Endodermal cell (in vitro differentiated cells): ENCODE measurements around the gene GALNT9. TPM values are rescaled to one million over a fixed set of nuclear protein-coding genes. Genes with fewer than 3 reads are reported as not detected.

ENCODE experiments used
- DNase-seq: peaks from one replicate; pipeline ENCODE4 v3.0.0-alpha.2; 2017
- H3K27ac ChIP-seq: 2 replicates; pipeline ENCODE4 v1.5.1; 2013; ENCODE audit warnings: mild to moderate bottlenecking, low read depth, low read length, moderate library complexity
- H3K27me3 ChIP-seq: 2 replicates; pipeline ENCODE4 v1.6.1; 2013; ENCODE audit warnings: mild to moderate bottlenecking, low read length, moderate library complexity; ENCODE audit not compliant: insufficient read depth, control insufficient read depth, poor library complexity, severe bottlenecking
- H3K36me3 ChIP-seq: 2 replicates; pipeline ENCODE4 v1.7.0; 2013; ENCODE audit warnings: mild to moderate bottlenecking, low read length, moderate library complexity; ENCODE audit not compliant: control insufficient read depth, insufficient read depth
- H3K4me1 ChIP-seq: one replicate; pipeline ENCODE4 v1.7.0; 2013; ENCODE audit warnings: low read length; ENCODE audit not compliant: control insufficient read depth, insufficient read depth
- H3K4me3 ChIP-seq: 2 replicates; pipeline ENCODE4 v1.5.1; 2013; ENCODE audit warnings: mild to moderate bottlenecking, low read length, moderate library complexity
- H3K9ac ChIP-seq: 2 replicates; pipeline ENCODE4 v1.6.1; 2013; ENCODE audit warnings: mild to moderate bottlenecking, low read length, moderate library complexity; ENCODE audit not compliant: poor library complexity, severe bottlenecking; ENCODE audit errors: extremely low read depth
- H3K9me3 ChIP-seq: 2 replicates; pipeline ENCODE4 v1.6.1; 2013; ENCODE audit warnings: mild to moderate bottlenecking, low read length, moderate library complexity; ENCODE audit not compliant: control insufficient read depth
- H3K27ac Mint-ChIP-seq: 2 replicates; pipeline ENCODE4 v1.8.0; 2020; ENCODE audit warnings: mixed read lengths
- H3K27me3 Mint-ChIP-seq: 2 replicates; pipeline ENCODE4 v1.8.0; 2021; ENCODE audit warnings: mild to moderate bottlenecking, mixed read lengths; ENCODE audit not compliant: insufficient read depth
- H3K36me3 Mint-ChIP-seq: 2 replicates; pipeline ENCODE4 v1.8.0; 2020; ENCODE audit warnings: low read depth, mixed read lengths
- H3K4me1 Mint-ChIP-seq: 2 replicates; pipeline ENCODE4 v1.8.0; 2020; ENCODE audit warnings: mixed read lengths
- H3K4me3 Mint-ChIP-seq: 2 replicates; pipeline ENCODE4 v1.8.0; 2020; ENCODE audit warnings: mild to moderate bottlenecking, moderate library complexity, mixed read lengths
- H3K9me3 Mint-ChIP-seq: 2 replicates; pipeline ENCODE4 v1.8.0; 2020; ENCODE audit warnings: mild to moderate bottlenecking, mixed read lengths
- CTCF ChIP-seq: fragments of 200-600 bp; sonication (generic); conservative IDR thresholded peaks from 2 replicates; pipeline ENCODE4 v1.5.0; 2021; ENCODE audit warnings: antibody characterized with exemption, mild to moderate bottlenecking
- WGBS, 2 experiments: methylation state at CpG; one replicate each; pipeline versions ENCODE4 v1.1.5 to v1.1.7; 2013; ENCODE audit warnings: missing lambda C conversion rate in 2 of 2, mixed read lengths in 1 of 2; ENCODE audit not compliant: insufficient coverage in 1 of 2, insufficient read length in 1 of 2; 5-methylcytosine and 5-hydroxymethylcytosine counted together
- total RNA-seq, 2 donors: library from RNA; stranded (reverse); fragmentation: NEBNext Ultra II Directional in 1 of 2; extraction: Animal tissue kit (Norgen Biotek cat#: 25700) in 1 of 2; gene quantifications; 2 replicates in 1 of 2; 3 replicates in 1 of 2; pipeline ENCODE4 v1.2.1, GENCODE V29; 2021

Gene GALNT9
- total RNA-seq, 2 donors from 2014 or later: 0.13 TPM; not detected in 1

DNA sequence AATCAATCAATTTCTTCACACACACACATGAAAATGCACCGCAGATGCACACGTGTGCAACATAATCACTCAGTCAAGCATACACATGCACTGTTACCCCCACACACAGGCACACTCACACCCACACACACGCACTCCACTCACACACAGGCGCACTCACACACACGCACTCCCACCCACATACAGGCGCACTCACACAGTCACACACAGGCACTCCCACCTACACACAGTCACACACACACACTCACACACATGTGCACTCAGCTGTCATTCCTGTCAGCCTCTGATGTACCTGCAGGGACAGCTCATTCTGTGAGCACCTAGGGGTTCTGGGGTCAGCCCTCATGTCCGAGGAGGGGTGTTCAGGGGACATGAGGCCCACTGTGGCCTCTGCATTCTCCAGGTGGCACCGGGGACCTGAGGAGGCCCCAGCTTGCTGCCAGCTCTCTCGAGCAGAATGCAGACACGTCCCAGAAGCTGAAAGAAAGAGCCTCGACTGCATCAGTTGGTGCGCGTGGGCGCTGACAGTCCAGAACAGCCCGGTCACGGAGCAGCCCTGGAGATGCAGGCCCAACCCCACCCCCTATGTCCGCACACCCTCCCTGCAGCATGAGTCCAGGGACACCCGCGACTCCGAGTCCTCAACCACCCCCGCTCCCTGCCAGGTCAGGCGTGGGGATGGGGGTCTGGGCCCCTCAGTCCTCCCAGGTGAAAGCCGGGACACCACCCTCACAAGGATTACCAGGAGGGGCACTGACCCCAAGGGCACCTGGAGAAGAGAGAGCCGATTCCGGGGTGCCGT lies 115.8 kb downstream of the GALNT9 start:
- Histone ChIP-seq H3K4me1 (no peaks in the 10 kb centered on the region), H3K4me3 (no peak overlapping the region), H3K9ac (no peak overlapping the region), H3K27ac (no peak overlapping the region), H3K27me3 (no peaks in the 10 kb centered on the region), H3K36me3 (no peaks in the 10 kb centered on the region), H3K9me3 (peaks cover 9% of the 10 kb centered on the region)
- WGBS, 2 experiments: 84 to 87% methylated on average over 19 to 26 of the region's 26 CpGs
- Mint-ChIP-seq H3K36me3 (no peaks in the 10 kb centered on the region), H3K4me1 (no peaks in the 10 kb centered on the region), H3K9me3 (peaks cover 2% of the 10 kb centered on the region), H3K4me3 (no peak overlapping the region), H3K27ac (no peak overlapping the region), H3K27me3 (peaks cover 44% of the 10 kb centered on the region)
- no peak for DNase-seq
- TF ChIP-seq CTCF: no peak

GRCh38 chr12:132211816-132212215 lies 117.6 kb downstream of the GALNT9 start:
- Histone ChIP-seq H3K4me1 (no peaks in the 10 kb centered on the region), H3K27me3 (no peaks in the 10 kb centered on the region), H3K36me3 (no peaks in the 10 kb centered on the region), H3K9ac (no peak overlapping the region), H3K9me3 (peaks cover 3% of the 10 kb centered on the region), H3K27ac (no peak overlapping the region), H3K4me3 (no peak overlapping the region)
- H3K9me3 Mint-ChIP-seq: peaks cover 2% of the 10 kb centered on the region
- H3K4me3 Mint-ChIP-seq: no peak overlapping the region
- TF ChIP-seq CTCF: no peak
- H3K27ac Mint-ChIP-seq: no peak overlapping the region
- H3K4me1 Mint-ChIP-seq: no peaks in the 10 kb centered on the region
- no peaks in the 10 kb centered on the region for H3K36me3 Mint-ChIP-seq
- H3K27me3 Mint-ChIP-seq: peaks cover 39% of the 10 kb centered on the region
- DNase-seq: no peak
- 83 to 91% methylated on average over 7 to 14 of the region's 17 CpGs for WGBS, 2 experiments

DNA sequence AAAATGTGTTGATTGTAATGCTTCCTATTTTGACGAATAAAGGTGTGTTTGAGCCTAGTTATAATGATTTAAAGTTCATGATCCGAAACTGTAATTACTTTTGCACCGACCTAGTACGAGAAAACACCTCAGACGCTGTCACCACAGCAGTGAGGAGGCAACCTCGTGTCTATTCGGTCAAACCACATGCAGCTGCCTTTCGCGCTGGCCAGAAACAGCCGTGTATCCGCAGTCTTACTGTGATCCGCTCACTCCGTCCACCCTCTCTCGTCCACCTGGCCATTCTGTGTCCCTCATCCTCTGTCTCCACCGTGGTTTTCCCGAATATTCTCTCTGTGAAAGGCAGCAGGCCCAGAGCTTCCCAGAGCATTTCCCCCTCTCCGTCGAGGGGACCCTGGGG lies 118.1 kb downstream of the GALNT9 start:
- no peaks in the 10 kb centered on the region for H3K4me1 ChIP-seq
- no peak overlapping the region for H3K9ac ChIP-seq
- WGBS, 2 experiments: 85% methylated on average over 17 to 18 of the region's 18 CpGs
- Mint-ChIP-seq H3K9me3 (peaks cover 2% of the 10 kb centered on the region), H3K36me3 (no peaks in the 10 kb centered on the region), H3K27me3 (peaks cover 36% of the 10 kb centered on the region), H3K4me1 (no peaks in the 10 kb centered on the region), H3K27ac (no peak overlapping the region), H3K4me3 (no peak overlapping the region)
- H3K9me3 ChIP-seq: peaks cover 3% of the 10 kb centered on the region
- H3K36me3 ChIP-seq: no peaks in the 10 kb centered on the region
- H3K4me3 ChIP-seq: no peak overlapping the region
- H3K27me3 ChIP-seq: no peaks in the 10 kb centered on the region
- TF ChIP-seq CTCF: no peak
- H3K27ac ChIP-seq: no peak overlapping the region
- DNase-seq: no peak
